ENCODE measurements around the gene PTPRM. TPM values are rescaled to one million over a fixed set of nuclear protein-coding genes. Genes with fewer than 3 reads are reported as not detected.

PTPRM gene
- total and polyA plus RNA-seq, 2 of the 4 experiments (the other 2 are of a cell fraction) = 28.3 to 51.2 TPM

- no peak overlapping the region for H4K91ac ChIP-seq (ENCODE audit: insufficient read depth, low read depth, low read length)
- intact Hi-C loops (cut with micrococcal nuclease) (no loop called here), in situ Hi-C loops (cut with MboI; ENCODE audit: low sequenced_read_pairs) (no loop called here), dilution Hi-C loops (cut with HindIII; ENCODE audit: low sequenced_read_pairs, unreplicated experiment) (no loop called here)
- H4K20me1 ChIP-seq (ENCODE audit: insufficient read depth, low read length) = peaks cover 10% of the 10 kb centered on the region; the same call in 1 of the 2 replicates
- no peak overlapping the region for H2BK15ac ChIP-seq (ENCODE audit: low read depth, low read length)
- no peak overlapping the region for H2BK5ac ChIP-seq (ENCODE audit: low read depth, low read length, poor library complexity, severe bottlenecking)
- ChIA-PET POLR2A (ENCODE audit: unreplicated experiment) (no interaction called here), CTCF (no interaction called here)
- no peaks in the 10 kb centered on the region for H3K36me3 ChIP-seq (ENCODE audit: control insufficient read depth, insufficient read depth, low read length)
- peaks cover 11% of the 10 kb centered on the region; the same call in 1 of the 2 replicates for H3K9me1 ChIP-seq (ENCODE audit: insufficient read depth, low read length)
- H2BK120ac ChIP-seq (ENCODE audit: low read depth, low read length) = no peak overlapping the region
- no peak overlapping the region for H4K5ac ChIP-seq (ENCODE audit: low read depth, low read length)
- H3K27me3 ChIP-seq (ENCODE audit: control insufficient read depth, insufficient read depth, low read length) = no peaks in the 10 kb centered on the region
- no peaks in the 10 kb centered on the region for H3K9me3 ChIP-seq (ENCODE audit: control insufficient read depth, insufficient read depth, low read length)
- H3K4me3 ChIP-seq (ENCODE audit: insufficient read depth, low read depth, low read length) = no peak overlapping the region
- peaks cover 5 to 8% of the 10 kb centered on the region in 2 experiments; a peak in 3 of 4 replicates for H3K79me1 ChIP-seq (ENCODE audit: low read depth in 1 of 2, low read length in 2 of 2)
- no TSS peak for BruUV-seq (replicated peaks)
- H3K14ac ChIP-seq (replicated peaks; ENCODE audit: low read depth, low read length) = no peak overlapping the region
- no peak overlapping the region for H3K23ac ChIP-seq (ENCODE audit: low read depth, low read length)
- H3K9ac ChIP-seq (ENCODE audit: low read depth, low read length) = no peak overlapping the region
- no peak overlapping the region for H2BK20ac ChIP-seq (ENCODE audit: low read depth, low read length)
- no peak for DNase-seq
- H3K18ac ChIP-seq (ENCODE audit: low read depth, low read length) = no peak overlapping the region
- H2AFZ ChIP-seq (replicated peaks; ENCODE audit: low read length, poor library complexity) = no peak overlapping the region
- TF ChIP-seq NFE2L2 (IDR thresholded peaks at IDR 0.05; ENCODE audit: low read depth, low read length) = no peak
- no peak for TF ChIP-seq CEBPB (IDR thresholded peaks at IDR 0.05; ENCODE audit: low read depth, low read length)
- no peak overlapping the region for H3K4me2 ChIP-seq (ENCODE audit: low read depth, low read length)
- no peak overlapping the region for H4K8ac ChIP-seq (ENCODE audit: low read depth in 2 of 2, low read length in 2 of 2)
- H3K56ac ChIP-seq (ENCODE audit: extremely low read depth, insufficient read depth, low read length) = no peak overlapping the region
- H2AK5ac ChIP-seq (ENCODE audit: low read depth, low read length) = no peak overlapping the region
- H3K4ac ChIP-seq (ENCODE audit: low read depth, low read length) = no peak overlapping the region
- ATAC-seq (ENCODE audit: low read depth) = no peak
- WGBS, 2 experiments (ENCODE audit: extremely low coverage in 2 of 2, insufficient read length in 1 of 2) = 83% methylated on average over 1 of the region's 4 CpGs; no CpG with 5 or more reads in 1 of the 2 experiments
- H3K4me1 ChIP-seq (ENCODE audit: control insufficient read depth, insufficient read depth, low read length) = no peaks in the 10 kb centered on the region
- no peak overlapping the region for H3K27ac ChIP-seq (ENCODE audit: insufficient read depth, low read length)
- no peak overlapping the region for H2AK9ac ChIP-seq (replicated peaks; ENCODE audit: low read depth, low read length, poor library complexity)
Measured at GRCh38 chr18:7677424-7677823, 110.3 kb downstream of the PTPRM start.
